ENCODE data around the gene SDSL.

- no peak for TF ChIP-seq CTCF (conservative IDR thresholded peaks at IDR 0.05; ENCODE audit: low read length)
- TF ChIP-seq EZH2phosphoT487 (IDR thresholded peaks at IDR 0.05; ENCODE audit: borderline replicate concordance) = no peak
These were observed 19.5 kb upstream of the SDSL start for GRCh38 chr12:113402586-113403260.

Data from Loucy (cell line).